ENCODE data around the gene SEMA3E.
"Not testable (repeated sequence)": the region's sequence is repeated elsewhere in the genome, so short reads cannot be mapped to it uniquely, and the experiment has no call there.

SEMA3E gene

DNA sequence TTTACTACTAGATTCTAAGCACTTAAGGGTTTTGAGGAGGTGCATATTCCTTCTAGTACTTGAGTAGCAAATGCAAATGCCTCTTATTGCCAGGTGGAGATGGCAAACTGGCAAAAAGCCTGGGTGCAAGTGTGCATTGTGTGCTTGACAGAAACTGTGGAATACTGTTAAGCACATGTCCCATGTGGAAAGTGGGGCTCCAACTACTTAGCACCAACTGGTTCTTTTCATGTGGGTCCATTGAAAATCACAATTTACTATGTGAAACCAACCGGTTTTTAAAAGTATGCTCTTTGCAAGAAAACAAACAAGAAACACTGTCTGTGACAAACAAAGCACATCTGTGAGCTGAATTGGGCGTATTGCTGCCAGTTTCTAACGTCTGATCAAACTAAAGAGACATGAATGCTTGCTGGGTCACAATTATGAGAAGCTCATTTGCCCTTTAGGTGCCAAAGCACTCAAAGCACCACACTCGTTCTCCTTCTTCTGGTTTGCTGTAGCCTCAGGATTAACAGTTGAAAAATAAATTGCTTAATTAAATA, 197.4 kb downstream of the SEMA3E start:
- DNase-seq (ENCODE audit: low read depth) = no peak

DNA sequence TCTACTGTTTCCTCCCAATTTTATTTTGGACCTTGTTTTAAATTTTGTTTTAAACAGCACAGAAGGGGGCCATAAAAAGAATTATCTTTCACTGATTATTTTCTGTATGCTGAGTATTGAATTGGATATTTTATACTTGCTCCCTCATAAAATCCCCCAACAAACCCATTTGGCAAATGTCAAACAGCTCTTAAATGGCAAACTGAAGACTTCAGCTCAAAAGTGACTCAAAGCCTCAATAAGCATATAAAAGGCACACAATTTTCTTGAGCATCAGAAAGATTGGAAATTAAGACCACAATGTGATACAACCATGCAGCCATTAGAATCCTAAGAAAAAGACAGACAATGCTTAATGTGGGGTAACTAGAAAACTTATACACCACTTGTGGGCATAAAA, 199.2 kb downstream of the SEMA3E start:
- no peak for DNase-seq (ENCODE audit: low read depth)

DNA sequence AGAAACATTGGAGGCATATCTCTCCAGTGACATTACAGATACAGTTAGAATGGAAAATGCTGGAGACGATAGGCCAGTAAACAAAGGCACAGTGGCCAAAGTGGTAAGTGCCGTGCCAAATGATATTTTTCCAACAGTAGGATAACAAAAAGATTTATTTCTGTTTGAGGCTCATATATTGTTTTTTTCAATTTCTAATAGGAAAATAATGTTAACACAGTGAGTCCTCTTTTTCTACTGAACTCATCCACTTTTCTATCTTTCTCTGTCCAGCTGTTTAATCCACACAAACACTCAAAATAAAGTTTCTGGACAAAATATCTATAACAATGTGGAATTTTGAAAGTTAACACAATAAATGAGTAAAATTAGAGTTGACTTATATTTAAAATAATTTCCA, 201.3 kb downstream of the SEMA3E start:
- no peak for DNase-seq (ENCODE audit: low read depth)

DNA sequence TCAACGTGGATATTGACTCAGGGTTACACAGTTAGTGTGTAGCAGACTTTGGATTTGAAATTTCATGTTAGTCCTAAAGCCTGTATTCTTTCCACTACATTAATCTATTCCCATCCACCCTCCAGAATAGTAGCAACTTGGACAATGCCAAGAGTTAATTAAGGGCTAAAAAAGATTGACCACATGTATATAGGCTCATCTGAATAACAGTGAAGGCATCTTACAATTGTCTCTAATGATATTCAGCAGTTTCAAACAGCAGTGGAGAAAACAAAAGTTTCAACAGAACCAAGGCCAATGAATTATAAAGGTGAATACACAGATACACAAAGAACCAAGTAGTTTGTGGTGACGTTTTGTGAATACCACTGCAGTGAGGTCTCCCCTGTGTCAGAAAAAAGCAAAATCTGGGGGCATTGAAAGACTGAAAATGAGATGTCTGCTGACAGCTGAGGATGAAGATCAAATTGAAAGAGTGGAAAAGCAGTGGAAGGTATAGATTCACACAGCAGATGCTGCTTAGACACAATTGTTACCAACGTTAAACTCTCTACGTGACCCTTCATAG, 202.8 kb downstream of the SEMA3E start:
- DNase-seq (ENCODE audit: low read depth) = no peak

DNA sequence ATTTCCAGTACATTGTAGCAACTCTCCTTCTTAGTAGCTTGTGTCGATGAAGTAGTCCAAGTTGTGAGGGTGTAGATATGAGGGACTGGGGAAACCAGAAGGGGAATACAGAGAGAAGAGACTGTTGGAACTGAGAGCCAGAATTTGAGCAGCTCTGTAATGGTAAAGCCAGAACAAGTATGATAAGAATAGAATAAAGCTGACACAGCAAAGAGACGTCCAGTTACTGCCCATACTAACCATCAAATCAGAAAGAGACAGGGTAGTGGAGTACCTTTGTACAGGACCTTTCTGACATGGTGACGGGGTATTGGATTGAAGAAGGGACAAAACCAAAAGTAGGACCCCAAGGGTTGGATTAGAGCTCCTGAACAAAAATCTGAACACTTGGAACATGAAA, 206.0 kb downstream of the SEMA3E start:
- no peak for DNase-seq (ENCODE audit: low read depth)

DNA sequence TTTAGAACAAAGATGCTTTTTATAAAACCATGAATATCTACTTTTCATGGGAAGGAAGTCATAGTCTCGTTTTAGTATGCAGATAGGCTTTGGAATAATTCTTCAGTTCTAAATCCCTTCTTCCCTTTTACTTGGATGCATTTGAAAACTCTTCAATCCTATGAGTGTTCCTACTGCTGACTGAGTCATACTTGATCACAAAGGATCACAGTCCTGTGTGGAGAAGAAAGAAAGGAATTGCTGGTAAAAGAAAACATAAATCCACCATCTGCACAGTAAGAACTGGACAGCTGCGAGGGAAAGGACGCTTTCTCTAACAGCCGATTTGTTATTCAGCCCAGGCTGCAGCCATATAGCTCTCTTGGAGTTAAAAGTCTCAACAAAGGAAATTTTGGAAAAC, 209.9 kb downstream of the SEMA3E start:
- DNase-seq (ENCODE audit: low read depth) = no peak

DNA sequence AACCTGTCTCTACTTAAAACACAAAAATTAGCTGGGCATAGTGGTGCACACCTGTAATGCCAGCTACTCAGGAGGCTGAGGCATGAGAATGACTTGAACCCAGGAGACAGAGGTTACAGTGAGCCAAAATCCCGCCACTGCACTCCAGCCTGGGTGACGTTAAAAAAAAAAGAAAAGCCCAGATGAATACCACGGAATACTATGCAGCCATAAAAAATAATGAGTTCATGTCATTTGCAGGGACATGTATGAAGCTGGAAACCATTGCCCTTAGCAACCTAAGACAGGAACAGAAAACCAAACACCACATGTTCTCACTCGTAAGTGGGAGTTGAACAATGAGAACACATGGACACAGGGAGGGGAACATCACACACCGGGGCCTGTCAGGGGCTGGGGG, 218.7 kb downstream of the SEMA3E start:
- DNase-seq (ENCODE audit: low read depth) = not testable (repeated sequence)

DNA sequence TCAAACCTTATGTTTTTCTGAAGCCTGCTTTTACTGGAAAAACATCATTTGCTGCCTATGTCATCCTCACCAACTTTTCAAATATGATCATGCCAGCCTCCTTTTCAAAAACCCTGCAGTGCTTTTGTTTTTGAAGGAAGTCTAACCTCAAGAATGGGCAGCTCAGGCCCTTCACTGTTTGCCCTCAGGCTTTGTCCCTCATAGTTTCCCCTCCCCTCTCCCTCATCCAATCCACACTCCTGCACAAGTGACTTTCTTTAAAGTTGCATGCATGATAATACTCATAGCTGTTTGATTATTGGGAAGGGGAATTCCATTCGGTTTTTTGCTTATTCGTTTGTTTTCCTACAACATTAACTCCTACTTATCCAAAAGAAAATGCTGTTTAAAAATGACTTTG, 219.4 kb downstream of the SEMA3E start:
- DNase-seq (ENCODE audit: low read depth) = no peak

DNA sequence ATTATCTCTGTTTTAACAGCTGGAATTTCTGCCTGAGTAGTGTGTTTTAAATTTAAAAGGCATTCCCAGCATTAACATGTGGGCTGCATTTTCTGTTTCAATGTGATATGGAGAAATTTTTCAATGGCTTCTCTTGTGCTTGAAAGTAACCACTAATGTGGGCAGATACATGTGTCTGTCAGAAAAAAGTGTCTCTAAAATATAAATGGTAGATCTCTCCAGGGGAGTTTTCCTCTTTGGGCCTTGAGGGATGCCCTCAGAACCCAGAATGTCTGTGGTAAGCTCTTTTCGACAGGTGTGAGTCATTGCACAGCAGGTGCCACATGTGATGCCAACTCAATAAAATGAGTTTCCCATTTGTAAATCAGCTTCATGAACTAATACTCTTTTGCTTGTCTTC, 221.1 kb downstream of the SEMA3E start:
- DNase-seq (ENCODE audit: low read depth) = no peak

DNA sequence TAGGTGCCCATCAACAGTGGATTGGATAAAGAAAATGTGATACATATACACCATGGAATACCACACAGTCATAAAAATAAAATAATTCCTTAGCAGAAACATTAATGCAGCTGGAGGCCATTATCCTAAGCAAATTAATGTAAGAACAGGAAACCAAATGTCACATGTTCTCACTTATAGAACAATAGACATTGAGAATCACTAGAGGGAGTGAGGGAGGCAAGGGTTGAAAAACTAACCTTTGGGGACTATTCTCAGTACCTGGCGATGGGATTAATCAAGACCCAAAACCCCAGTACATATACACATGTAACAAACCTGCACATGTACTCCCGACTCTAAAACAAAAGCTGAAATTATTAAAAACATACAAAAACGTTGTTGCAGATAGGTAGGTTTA, 222.6 kb downstream of the SEMA3E start:
- no peak for DNase-seq (ENCODE audit: low read depth)

DNA sequence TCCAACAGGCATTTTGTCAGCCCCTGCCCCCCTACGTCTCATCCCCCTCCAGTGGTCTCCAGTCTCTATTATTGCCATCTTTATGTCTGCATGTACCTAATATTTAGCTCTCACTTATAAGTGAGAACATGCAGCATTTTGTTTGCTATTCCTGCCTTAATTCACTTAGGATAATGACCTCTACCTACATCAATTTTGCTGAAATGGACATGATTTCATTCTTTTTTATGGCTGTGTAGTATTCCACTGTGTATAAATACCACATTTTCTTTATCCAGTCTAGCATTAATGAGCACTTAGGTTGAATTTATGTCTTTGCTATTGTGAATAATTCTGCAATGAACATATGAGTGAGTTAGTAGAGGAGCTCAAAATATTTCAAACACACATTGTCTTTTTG, 229.9 kb downstream of the SEMA3E start:
- DNase-seq (ENCODE audit: low read depth) = no peak

DNA sequence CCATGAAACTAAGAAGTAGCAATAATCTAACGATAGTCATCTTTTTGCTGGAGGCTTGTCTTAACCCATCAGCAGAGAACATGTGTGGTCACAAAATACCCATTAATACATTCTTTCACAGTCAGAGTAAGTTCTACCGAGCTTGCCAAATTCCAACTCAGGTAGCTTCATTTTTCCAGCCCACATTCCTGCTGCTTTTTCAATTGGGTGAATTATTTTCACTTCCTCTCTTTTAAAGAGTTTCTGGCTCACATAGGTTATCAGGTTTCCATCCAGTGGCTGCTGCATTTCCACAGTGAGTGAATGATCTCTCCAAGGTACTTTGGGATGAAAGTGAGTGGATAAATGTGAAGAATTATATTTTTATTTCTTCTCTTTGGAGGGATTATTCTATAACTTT, 233.1 kb downstream of the SEMA3E start:
- no peak for DNase-seq (ENCODE audit: low read depth)

DNA sequence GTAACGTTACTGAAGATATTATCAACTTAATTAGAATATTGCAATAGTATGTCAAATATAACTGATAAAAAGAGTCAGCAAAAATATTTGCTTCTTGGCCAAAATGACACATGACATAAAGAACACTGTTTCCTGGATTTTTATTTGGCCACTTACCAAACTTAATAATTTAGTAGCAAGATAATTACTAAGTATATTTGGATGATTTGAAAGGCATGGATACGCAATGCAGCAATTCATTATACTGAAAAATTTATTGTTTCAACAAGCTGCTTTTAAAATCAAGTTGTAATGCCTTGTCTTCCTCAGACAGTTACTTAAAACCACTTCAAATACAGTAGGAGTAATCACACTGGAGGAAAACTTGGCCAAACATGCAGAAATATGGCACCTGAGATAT, 234.0 kb downstream of the SEMA3E start:
- DNase-seq (ENCODE audit: low read depth) = no peak

DNA sequence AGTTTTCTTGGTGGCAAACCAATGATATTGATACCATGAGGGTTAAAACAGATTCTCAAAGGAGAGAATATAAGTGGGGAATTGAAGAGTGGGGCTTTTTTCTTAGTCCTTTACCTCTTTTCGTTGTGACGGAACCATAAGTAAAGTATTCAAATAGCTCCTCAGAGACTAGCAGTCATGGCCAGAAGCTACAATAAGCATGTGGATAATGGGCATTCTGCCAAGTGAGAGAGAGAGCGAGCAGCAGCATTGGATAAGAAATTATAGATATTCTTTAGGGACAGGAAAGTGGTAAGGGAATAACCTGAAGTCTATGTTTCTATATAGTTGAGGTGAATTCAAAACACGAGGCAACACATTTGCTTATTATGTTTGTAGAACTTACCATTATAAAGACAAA, 235.1 kb downstream of the SEMA3E start:
- no peak for DNase-seq (ENCODE audit: low read depth)

DNA sequence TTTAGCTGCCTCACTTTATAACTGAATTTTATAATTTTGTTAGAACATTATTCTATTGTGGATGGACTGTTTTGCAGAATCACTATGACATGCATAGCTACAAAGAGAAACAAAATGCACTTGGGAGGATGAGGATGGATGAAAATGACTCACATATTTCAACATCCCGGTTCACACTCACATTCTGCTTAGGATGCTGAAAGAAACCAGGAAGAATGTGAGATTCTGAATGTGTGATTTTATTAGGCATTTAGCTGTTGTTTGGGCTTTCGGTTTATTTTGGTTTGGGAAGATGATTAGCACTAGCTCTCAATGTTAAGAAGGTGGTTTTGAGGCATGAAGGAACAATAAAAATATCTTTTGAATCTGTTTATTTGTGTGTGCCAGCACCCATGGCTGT, 235.5 kb downstream of the SEMA3E start:
- no peak for DNase-seq (ENCODE audit: low read depth)

DNA sequence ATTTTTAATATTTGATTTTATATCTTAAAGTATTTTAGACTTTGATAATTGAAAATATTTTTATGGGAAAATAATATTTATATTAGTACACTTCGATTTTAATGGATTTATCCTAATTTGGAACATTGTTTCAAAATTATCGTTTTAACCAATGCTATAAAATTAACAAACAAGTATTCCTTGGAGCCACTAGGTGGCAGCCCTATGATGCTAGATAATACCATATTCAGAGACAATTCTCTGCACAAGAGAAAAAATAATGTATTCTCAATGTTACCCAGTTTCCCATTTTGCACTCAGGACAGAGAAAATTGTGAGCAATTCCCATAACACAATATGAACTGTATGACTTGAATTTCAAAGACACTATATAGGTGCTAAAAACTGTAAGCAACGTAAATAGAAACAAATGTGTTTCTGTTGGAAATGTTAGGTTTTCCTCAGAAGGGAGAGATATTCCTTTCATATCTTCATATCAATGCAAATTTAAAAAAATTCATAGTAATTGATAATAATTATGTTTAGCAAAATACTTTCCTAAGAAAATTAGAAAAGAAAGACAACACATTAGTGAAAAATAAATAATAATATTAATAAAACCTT, 237.8 kb downstream of the SEMA3E start:
- DNase-seq (ENCODE audit: low read depth) = no peak

DNA sequence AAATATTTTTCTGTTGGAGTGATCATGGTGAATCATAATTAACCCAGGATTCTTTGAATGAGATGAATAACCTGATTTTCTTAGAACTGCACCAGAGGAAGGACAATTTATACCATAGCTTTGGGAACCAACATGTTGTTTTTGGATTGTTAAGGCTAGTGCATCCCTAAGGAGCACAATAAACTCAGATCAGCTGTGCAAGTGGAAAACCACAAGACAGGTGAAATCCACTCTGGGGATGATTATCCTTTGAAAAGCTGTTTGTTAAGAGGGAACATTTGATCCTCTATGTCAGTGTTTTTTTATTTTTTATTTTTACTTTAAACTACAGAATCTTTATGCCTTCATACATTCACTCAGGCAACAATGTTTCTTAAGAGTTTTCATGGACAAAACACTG, 254.2 kb downstream of the SEMA3E start:
- no peak for DNase-seq (ENCODE audit: low read depth)

DNA sequence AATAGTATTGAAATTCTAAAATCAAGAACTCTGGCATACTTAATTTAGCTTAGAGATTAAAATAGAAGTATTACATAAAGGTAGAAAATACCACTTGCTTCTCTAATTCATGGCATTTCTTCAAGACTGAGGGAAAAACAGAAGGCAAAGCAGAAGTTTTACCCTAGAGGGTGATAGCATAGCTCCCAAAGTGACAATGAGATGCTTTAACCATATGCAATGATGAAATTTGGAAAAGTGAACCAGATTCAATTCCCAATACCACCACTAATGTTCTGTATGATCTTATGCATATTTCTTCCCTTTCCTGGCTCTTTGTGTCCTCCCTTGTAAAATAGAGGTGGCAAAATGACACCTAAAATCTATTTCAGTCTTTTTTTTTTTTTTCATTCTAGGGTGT, 260.5 kb downstream of the SEMA3E start:
- DNase-seq (ENCODE audit: low read depth) = no peak

DNA sequence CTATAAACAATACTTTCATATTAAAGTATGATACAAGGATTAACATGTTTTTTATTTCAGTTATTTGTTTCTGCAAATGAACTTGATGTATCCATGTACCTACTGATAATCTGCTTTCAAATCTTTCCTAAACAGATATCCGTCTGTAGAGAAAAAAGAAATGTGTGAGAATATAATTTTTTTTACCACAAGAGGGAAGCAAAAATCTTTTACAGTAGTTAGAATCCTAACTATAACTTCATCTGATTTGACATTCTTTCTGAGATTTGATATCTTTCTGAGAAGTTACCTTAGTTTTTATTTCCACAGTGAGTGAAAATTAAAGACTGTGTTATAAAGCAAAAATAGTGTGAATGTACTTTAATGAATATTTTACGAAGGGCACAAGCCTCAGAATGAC, 282.3 kb downstream of the SEMA3E start:
- no peak for DNase-seq (ENCODE audit: low read depth)

DNA sequence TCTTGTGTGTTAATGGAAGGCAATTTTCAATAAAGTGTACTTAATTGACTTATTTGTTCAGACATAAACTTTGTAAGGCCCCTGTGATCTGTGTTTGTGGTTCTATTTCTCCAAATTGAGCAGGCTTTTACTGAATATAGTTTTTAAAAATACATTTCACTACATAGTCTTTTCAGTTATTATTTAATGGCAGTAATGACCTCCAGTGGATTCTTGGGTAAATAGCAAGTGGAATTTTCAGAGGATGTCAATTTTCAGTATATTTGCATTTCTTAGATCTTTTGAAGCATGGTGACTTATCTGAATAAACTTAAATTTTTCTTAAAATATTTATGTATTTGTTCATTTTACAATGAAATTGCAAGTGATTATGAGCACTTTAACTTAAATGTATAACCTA, 283.2 kb downstream of the SEMA3E start:
- DNase-seq (ENCODE audit: low read depth) = no peak

DNA sequence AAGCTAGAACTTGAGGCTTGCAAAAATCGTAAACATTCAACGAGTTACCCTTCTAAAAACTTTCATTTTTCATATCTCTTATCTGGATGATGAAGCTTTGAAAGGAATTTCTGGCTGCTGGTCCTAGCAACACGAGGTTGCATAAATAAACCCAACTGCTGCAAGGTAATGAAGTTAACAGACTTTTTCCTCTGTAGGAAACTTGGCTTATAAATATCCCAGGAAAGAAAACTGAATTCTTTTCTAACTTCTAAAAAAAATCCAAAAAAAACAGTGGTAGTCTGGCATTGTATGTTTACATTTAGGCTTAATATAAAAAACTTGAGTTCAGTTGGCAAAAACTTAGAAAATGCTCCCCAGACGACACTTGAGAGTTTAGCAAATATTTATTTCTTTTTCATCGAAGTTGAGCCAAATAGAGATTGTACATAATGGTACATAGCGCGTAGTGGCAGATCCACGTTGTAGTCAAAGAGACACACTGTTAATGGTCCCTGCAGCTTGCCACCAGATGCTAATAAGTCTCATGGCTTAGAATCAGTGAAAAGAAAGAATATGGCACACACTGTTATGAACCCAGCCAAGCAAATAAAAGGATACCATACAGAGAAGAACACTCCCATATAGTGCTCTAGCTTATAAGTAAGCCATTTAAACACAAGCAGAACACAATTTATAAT, 285.9 kb downstream of the SEMA3E start:
- DNase-seq (ENCODE audit: low read depth) = no peak

DNA sequence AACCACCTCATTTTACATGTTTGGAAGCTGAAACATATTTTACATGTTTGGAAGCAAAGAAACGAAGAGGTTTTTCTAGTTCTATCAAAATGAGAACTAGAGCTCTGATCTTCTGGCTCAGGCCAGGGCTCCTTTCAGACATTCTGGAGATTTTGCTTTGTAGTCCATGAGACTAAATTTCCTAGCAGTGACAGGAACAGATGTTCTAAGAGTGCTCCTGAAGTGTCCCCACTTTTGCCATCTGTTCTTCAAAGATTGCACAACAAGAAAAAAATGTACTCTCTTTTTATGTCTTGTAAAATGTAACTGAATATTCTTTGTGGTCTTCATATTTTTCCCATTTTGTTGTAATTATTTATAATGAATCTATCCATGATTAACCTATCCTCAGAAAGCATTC, 289.8 kb downstream of the SEMA3E start:
- no peak for DNase-seq (ENCODE audit: low read depth)

DNA sequence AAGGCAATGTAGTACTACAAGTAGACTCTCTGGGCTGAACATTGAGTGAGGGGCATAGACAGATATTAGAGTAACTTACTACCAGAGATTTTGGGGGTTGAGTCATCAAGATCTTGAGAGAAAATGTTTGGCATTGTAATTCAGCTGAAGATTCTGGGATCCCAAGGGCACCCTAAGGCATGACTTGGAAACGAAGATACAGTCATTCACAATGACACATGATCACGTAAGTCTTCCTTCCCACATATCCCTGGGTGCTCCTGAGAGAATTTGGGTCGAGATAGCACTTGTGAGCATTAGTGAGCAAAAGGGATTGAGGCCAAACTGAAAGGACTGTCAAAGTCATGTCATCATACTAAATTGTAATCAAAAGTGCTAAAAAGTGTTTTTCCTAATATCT, 293.8 kb downstream of the SEMA3E start:
- DNase-seq (ENCODE audit: low read depth) = no peak

DNA sequence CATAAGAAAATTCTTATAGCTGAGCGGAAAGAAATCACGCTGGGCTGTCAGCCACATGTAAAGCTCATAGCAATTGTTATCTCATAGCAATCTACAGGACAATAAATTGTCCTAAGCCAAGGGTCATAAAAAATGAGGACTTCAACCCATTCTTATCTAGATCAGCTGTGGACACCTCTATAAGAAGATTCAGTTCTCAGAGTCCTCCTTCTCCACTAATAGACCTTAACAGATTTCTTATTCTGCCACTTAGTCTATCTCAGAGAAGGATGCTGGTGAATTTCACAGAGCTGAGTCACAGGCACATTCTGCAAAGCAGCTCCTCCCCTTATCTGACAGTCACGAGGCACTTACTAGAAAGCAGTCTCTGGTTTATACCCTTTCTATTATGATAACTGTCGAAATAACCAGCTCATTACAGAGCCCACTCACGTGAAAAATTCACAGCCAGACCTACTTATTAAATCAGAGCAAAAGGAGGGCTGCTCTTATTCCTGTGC, 300.9 kb downstream of the SEMA3E start:
- no peak for DNase-seq (ENCODE audit: low read depth)
